K562 (cell line): Measurements from ENCODE around the gene PCDHB7. TPM values are rescaled to one million over a fixed set of nuclear protein-coding genes. Genes with fewer than 3 reads are reported as not detected.
"Not testable (repeated sequence)": the region's sequence is repeated elsewhere in the genome, so short reads cannot be mapped to it uniquely, and the experiment has no call there.

ENCODE experiments used
- ATAC-seq: fragments of 200-7000 bp; cut with Tn5 transposase; 3 replicates; pipeline ENCODE4 v1.9.1; 2020; ENCODE audit warnings: moderate library complexity
- BruUV-seq: library from RNA; stranded (reverse); fragments of 400-500 nt; replicated peaks from 2 replicates; lab custom pipeline; 2021; lab: Mats Ljungman, UMichigan
- CTCF ChIA-PET: fragments of 300-600 bp; formaldehyde crosslinking; extraction: SDS; loops from one replicate; lab custom pipeline; 2021; ENCODE audit warnings: low intra/inter-chr PET ratio; lab: Yijun Ruan, JAX
- POLR2A ChIA-PET: fragments of 300-600, 350-650 bp; sonication (Branson Sonifier 250); formaldehyde crosslinking; extraction: SDS; loops from one replicate; lab custom pipeline; 2021; ENCODE audit warnings: antibody characterized with exemption, inconsistent platforms; lab: Yijun Ruan, JAX
- DNase-seq, 4 experiments: peaks; one replicate each; pipeline versions ENCODE4 v3.0.0 to v3.0.0-alpha.2; 2011 to 2018; ENCODE audit warnings: low spot score in 3 of 4, mixed read lengths in 3 of 4; ENCODE audit errors: extremely low read depth in 1 of 4
- FAIRE-seq: peaks from 2 replicates; lab custom pipeline; 2011; peaks lifted over from hg19 to GRCh38; lab: Jason Lieb, UNC
- H2AFZ ChIP-seq: 2 replicates; pipeline ENCODE4 v1.6.0; 2011; ENCODE audit warnings: low read depth, low read length, control low read depth, inconsistent platforms
- H3K27ac ChIP-seq: fragments of 200-600 bp; 3 replicates; pipeline ENCODE4 v1.8.0; 2011; ENCODE audit warnings: low read depth, mild to moderate bottlenecking, control low read depth, inconsistent platforms, low read length, moderate library complexity, mixed read lengths; ENCODE audit errors: extremely low read depth
- H3K27me3 ChIP-seq, 2 experiments: fragments of 300-600 bp in 1 of 2; 2 replicates in 1 of 2; 3 replicates in 1 of 2; pipeline versions ENCODE4 v1.6.0 to v1.8.0; 2011; ENCODE audit warnings: inconsistent platforms in 2 of 2, low read length in 2 of 2, mild to moderate bottlenecking in 1 of 2, mixed read lengths in 1 of 2, moderate library complexity in 1 of 2; ENCODE audit not compliant: control insufficient read depth in 2 of 2, insufficient read depth in 2 of 2
- H3K36me3 ChIP-seq: fragments of 300-600 bp; 3 replicates; pipeline ENCODE4 v1.8.0; 2011; ENCODE audit warnings: mild to moderate bottlenecking, low read length, inconsistent platforms; ENCODE audit not compliant: control insufficient read depth, insufficient read depth
- H3K4me1 ChIP-seq, 2 experiments: fragments of 200-600 bp in 1 of 2; replicated peaks in 1 of 2; 2 replicates in 1 of 2; 3 replicates in 1 of 2; pipeline versions ENCODE4 v1.5.1 to v1.8.0; 2011; ENCODE audit warnings: inconsistent platforms in 2 of 2, low read length in 2 of 2, mild to moderate bottlenecking in 1 of 2, mixed read lengths in 1 of 2, moderate library complexity in 1 of 2; ENCODE audit not compliant: control insufficient read depth in 2 of 2, insufficient read depth in 2 of 2
- H3K4me2 ChIP-seq: 2 replicates; pipeline ENCODE4 v1.6.1; 2011; ENCODE audit warnings: low read length, control low read depth, inconsistent platforms, mixed read lengths; ENCODE audit not compliant: insufficient read depth
- H3K4me3 ChIP-seq: fragments of 200-600 bp; sonication (generic), shearing (Covaris generic); 2 replicates; pipeline ENCODE4 v1.5.1; 2016; ENCODE audit warnings: control low read depth, inconsistent platforms
- H3K79me2 ChIP-seq: fragments of 200-600 bp; 3 replicates; pipeline ENCODE4 v1.8.0; 2011; ENCODE audit warnings: low read length, inconsistent platforms; ENCODE audit not compliant: control insufficient read depth, insufficient read depth
- H3K9ac ChIP-seq, 2 experiments: 2 replicates each; pipeline versions ENCODE4 v1.6.0 to v1.6.1; 2011; ENCODE audit warnings: low read depth in 2 of 2, low read length in 2 of 2, control low read depth in 1 of 2, inconsistent platforms in 1 of 2, mild to moderate bottlenecking in 1 of 2, mixed read lengths in 1 of 2; ENCODE audit not compliant: insufficient read depth in 1 of 2
- H3K9me1 ChIP-seq: one replicate; pipeline ENCODE4 v1.6.0; 2011; ENCODE audit warnings: inconsistent platforms, mild to moderate bottlenecking, low read length, moderate library complexity; ENCODE audit not compliant: control insufficient read depth, insufficient read depth
- H3K9me3 ChIP-seq: replicated peaks from 2 replicates; pipeline ENCODE4 v1.5.1; 2011; ENCODE audit warnings: low read depth, low read length, inconsistent platforms; ENCODE audit not compliant: control insufficient read depth, insufficient read depth
- H4K20me1 ChIP-seq: replicated peaks from 2 replicates; pipeline ENCODE4 v1.6.1; 2011; ENCODE audit warnings: low read length, inconsistent platforms, mixed read lengths; ENCODE audit not compliant: control insufficient read depth, insufficient read depth
- CHD2 ChIP-seq: IDR thresholded peaks from 2 replicates; pipeline ENCODE4 v1.6.1; 2011; ENCODE audit warnings: low read depth, low read length
- CTCF ChIP-seq, 3 experiments: IDR thresholded peaks in 2 of 3; conservative IDR thresholded peaks in 1 of 3; 2 replicates each; pipeline ENCODE4 v1.5.1; 2011 to 2012; ENCODE audit warnings: low read length in 3 of 3, mild to moderate bottlenecking in 3 of 3, control low read depth in 2 of 3, improper control_type of control experiment in 1 of 3, inconsistent platforms in 1 of 3, low read depth in 1 of 3, mixed read lengths in 1 of 3, moderate library complexity in 1 of 3; ENCODE audit not compliant: insufficient read depth in 2 of 3
- RAD21 ChIP-seq, 2 experiments: fragments of 250-450 bp in 1 of 2; fragments of 450-650 bp in 1 of 2; sonication (Bioruptor Pico) in 1 of 2; formaldehyde crosslinking in 1 of 2; IDR thresholded peaks in 1 of 2; conservative IDR thresholded peaks in 1 of 2; 2 replicates each; pipeline versions ENCODE4 v1.4.0 to v1.8.0; 2020 to 2022; ENCODE audit warnings: mild to moderate bottlenecking in 2 of 2, moderate library complexity in 1 of 2
- WGBS: fragments of 100-300 bp; shearing (Covaris generic); methylation state at CpG from one replicate; pipeline ENCODE4 v1.1.6; 2016; ENCODE audit warnings: low coverage, mixed read lengths; ENCODE audit not compliant: insufficient coverage; ENCODE audit errors: missing lambda C conversion rate; 5-methylcytosine and 5-hydroxymethylcytosine counted together
- in situ Hi-C: fragments of 300-500 bp; cut with MboI; formaldehyde crosslinking; loops from 4 replicates; pipeline ENCODE4 v1.15.0; 2018; ENCODE audit warnings: inconsistent platforms, mixed read lengths
- intact Hi-C: fragments of 100-400 bp; cut with micrococcal nuclease; formaldehyde crosslinking; loops from 2 replicates; pipeline ENCODE4 v1.14.2; 2022
- polyA plus RNA-seq, 8 experiments: library from polyadenylated mRNA; depleted of rRNA in 4 of 8; stranded (reverse) in 5 of 8; unstranded in 3 of 8; fragments of >200 nt; fragmentation: Nextera tagmentation in 2 of 8; fragmentation: Illumina TruSeq in 1 of 8; extraction: Ambion mirVana in 2 of 8; extraction: Trizol in 1 of 8; gene quantifications; 2 replicates each; pipeline versions ENCODE4 v1.2.1 to v1.2.3, GENCODE V29; 2011 to 2014; ENCODE audit warnings: inconsistent platforms in 1 of 8, missing spikeins in 1 of 8
- total RNA-seq, 7 experiments: library from RNA; depleted of rRNA in 6 of 7; stranded (reverse); fragments of >200 nt in 6 of 7; fragmentation: Illumina TruSeq in 2 of 7; extraction: Trizol in 2 of 7; gene quantifications; 2 replicates each; pipeline versions ENCODE4 v1.2.1 to v1.2.3, GENCODE V29; 2011 to 2021; ENCODE audit warnings: low replicate concordance in 1 of 7

The PCDHB7 gene
- total and polyA plus RNA-seq, 9 of the 15 experiments (the other 6 are each of a cell fraction or from before 2014, with no cell fraction given) = not detected

GRCh38 chr5:141201646-141202045 is 29.2 kb downstream of the PCDHB7 start:
- H3K36me3 ChIP-seq, ATAC-seq, H3K9me1 ChIP-seq, H3K27ac ChIP-seq, H3K27me3 ChIP-seq, FAIRE-seq, intact Hi-C loops, H3K79me2 ChIP-seq, H3K4me2 ChIP-seq, DNase-seq, H3K9me3 ChIP-seq, H2AFZ ChIP-seq, H3K9ac ChIP-seq, POLR2A ChIA-PET, BruUV-seq, H3K4me1 ChIP-seq, H4K20me1 ChIP-seq, H3K4me3 ChIP-seq: not testable (repeated sequence)
- 22% methylated on average over 18 of the region's 35 CpGs for WGBS
- in situ Hi-C loops = loop anchor here (25.0 kb wide), 1 partner anchor 936 kb away; no protein-coding TSS in a partner anchor
- CTCF ChIA-PET = interaction anchor here (0.7 kb wide), 1 partner anchor 231 kb away, joined by 3 read pairs; no protein-coding TSS in a partner anchor

- Histone ChIP-seq H3K27ac (no peak within 1 kb of the TSS), H3K4me2 (no peak within 1 kb of the TSS), H3K36me3 (no peaks in the 10 kb centered on the region), H3K9me3 (no peaks in the 10 kb centered on the region), H4K20me1 (no peaks in the 10 kb centered on the region), H3K4me1 (no peaks in the 10 kb centered on the region), H2AFZ (no peak within 1 kb of the TSS), H3K79me2 (no peaks in the 10 kb centered on the region), H3K9me1 (no peaks in the 10 kb centered on the region), H3K9ac (no peak within 1 kb of the TSS), H3K27me3 (no peaks in the 10 kb centered on the region; a peak in 1 of 5 replicates), H3K4me3 (no peak within 1 kb of the TSS)
- DNase-seq = peak in 2 of 4 experiments; percentile 7 to 8
- intact Hi-C loops = no loop called here
- ChIA-PET POLR2A (no interaction called here), CTCF (no interaction called here)
- WGBS = 0% methylated on average over 11 of the region's 11 CpGs
- BruUV-seq = no TSS peak
- no peak for ATAC-seq
- TF ChIP-seq CHD2 (no peak), RAD21 (CRISPR knock-in tag; conservative IDR thresholded peaks at IDR 0.05 in 1 of 2, IDR thresholded peaks at IDR 0.05 in 1 of 2) (peak in 1 of 2 experiments; percentile 21; a peak in 1 of 4 replicates), CTCF (IDR thresholded peaks at IDR 0.05 in 2 of 3, conservative IDR thresholded peaks at IDR 0.05 in 1 of 3; ENCODE audit: insufficient read depth in 2 of 3, low read depth in 1 of 3, low read length in 3 of 3) (peak; percentile 39 to 52 (median 43); a peak in 5 of 6 replicates)
- FAIRE-seq = no peak
- in situ Hi-C loops = loop anchor here (25.0 kb wide), 1 partner anchor 929 kb away; no protein-coding TSS in a partner anchor
Observed at GRCh38 chr5:141208478-141208877, 36.0 kb downstream of the PCDHB7 start, which contains the start of gene PCDHB12. PCDHB12 (plus strand) TSS chr5:141208719; CDS start chr5:141208908, 189 bp downstream.

GRCh38 chr5:141210281-141210680 is 37.8 kb downstream of the PCDHB7 start:
- H3K4me1 ChIP-seq, DNase-seq, H3K4me2 ChIP-seq, H3K36me3 ChIP-seq, H3K27me3 ChIP-seq, H3K9me1 ChIP-seq, H4K20me1 ChIP-seq, H3K9ac ChIP-seq, H2AFZ ChIP-seq, H3K79me2 ChIP-seq, H3K9me3 ChIP-seq, H3K27ac ChIP-seq, FAIRE-seq, CTCF ChIA-PET, BruUV-seq, H3K4me3 ChIP-seq, ATAC-seq, POLR2A ChIA-PET: not testable (repeated sequence)
- intact Hi-C loops = loop anchor here (10.0 kb wide), 1 partner anchor 115 kb away; the partner anchor contains the start of gene TAF7
- 11% methylated on average over 23 of the region's 39 CpGs for WGBS
- in situ Hi-C loops = loop anchor here (25.0 kb wide), 1 partner anchor 927 kb away; no protein-coding TSS in a partner anchor
